GM11168 (cell line): ENCODE measurements around the gene TTL.

Source experiments
- in situ Hi-C: fragments of 300-500 bp; cut with MboI; formaldehyde crosslinking; loops from one replicate; pipeline ENCODE4 v1.12.0; 2022; ENCODE audit warnings: low sequenced_read_pairs; ENCODE audit not compliant: unreplicated experiment

TTL gene

DNA sequence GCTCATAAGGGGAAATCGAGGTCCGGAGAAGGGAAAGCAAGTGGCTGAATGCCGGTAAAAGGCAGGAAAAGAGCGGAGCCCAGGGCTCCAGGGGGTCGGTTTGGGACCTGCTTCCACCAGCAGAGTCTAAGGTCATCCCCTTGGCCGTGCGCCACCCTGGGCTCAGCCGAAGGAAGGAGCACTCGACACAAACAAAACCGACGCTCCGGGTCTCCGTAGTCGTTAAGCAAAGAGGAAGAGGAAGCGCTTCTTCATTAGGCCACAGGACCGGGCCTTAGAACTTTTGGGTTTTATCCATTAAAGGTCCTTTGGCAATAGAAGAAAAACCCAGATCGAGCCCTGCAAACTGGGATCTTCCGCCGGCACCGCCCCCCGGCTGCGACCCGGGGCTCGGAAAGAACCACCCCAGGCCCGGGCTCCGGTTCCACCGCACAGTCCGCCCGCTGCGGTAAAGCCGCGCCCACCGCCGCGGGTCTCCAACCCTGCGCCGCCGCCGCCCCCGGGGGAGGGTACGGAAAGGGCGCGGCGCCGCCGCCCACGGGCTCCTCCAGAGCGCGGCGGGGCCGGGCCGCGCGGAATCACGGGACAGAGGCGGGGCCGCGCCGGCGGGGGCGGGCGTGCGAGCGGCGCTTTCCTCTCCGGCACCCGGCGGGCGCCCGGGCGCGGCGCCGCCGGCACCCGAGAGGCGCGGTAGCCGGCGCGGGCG is at the start of gene TTL:
Gene TTL, plus strand, starts transcription at position 629 of the 706 bp plus-strand sequence. CDS start 189 bp downstream, outside the sequence.
- in situ Hi-C loops = no loop called here

DNA sequence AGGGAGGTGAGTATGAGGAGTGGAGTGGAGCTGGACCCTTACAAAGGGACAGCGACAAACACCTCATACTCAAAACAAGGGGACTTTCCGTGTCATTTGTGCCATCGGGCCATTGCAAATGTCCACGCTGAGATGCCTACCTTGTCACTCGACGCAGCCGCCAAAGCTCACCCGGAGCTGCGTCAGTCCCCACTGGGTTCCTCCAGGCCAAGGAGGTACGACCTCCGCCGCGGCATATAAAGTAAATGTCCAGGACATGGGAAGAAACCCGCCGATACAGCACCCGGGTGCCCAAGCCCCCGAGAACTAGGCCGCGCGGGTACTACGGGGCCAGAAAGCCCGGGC is 49.6 kb upstream of the TTL start:
- in situ Hi-C loops = loop anchor here (10.0 to 25.0 kb wide), 2 partner anchors 178 to 1945 kb away; partner anchors contain the start of gene ZC3H8

DNA sequence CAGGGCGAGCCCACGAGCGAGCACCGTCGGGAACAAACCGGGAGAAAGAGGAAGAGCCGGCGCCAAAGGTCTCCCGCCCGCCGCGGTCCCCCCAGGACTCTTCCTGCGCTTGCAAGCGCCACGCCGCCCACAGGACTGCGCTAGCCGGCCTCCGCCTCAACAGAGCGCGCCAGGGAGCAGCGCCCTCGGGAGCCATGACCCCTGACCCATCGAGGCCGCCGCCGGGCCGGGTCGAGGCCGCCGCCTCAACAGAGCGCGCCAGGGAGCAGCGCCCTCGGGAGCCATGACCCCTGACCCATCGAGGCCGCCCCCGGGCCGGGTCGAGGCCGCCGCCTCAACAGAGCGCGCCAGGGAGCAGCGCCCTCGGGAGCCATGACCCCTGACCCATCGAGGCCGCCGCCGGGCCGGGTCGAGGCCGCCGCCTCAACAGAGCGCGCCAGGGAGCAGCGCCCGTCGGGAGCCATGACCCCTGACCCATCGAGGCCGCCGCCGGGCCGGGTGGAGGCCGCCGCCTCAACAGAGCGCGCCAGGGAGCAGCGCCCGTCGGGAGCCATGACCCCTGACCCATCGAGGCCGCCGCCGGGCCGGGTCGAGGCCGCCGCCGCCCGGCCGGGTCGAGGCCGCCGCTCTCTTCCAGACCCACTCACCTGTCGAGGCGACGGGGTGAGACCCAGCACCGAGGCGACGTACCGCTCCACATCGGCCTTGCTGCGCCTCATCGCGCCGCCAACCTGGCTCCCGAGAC is 49.0 kb upstream of the TTL start:
- in situ Hi-C loops = loop anchor here (10.0 to 25.0 kb wide), 2 partner anchors 178 to 1946 kb away; partner anchors contain the start of gene ZC3H8

DNA sequence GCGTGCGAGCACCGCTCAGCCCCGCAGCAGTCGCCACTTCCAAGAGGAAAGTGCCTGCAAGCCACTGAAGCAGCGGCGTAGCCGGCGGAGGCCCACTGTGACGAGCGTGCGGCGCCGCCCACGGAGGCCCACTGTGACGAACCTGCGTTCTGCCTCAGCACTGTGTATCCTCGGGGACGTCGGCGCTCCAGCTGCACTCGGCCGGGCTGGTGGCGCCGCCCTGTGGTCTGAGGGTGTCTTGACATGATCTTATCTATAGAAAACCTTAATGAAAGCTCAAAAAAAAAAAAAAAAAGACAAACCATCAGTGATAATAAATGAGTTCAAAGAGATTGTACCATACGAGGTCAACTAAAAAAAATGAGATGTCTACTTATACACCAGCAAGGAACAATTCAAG is 48.5 kb upstream of the TTL start, which contains the start of gene RGPD8:
Gene RGPD8, minus strand, starts transcription at position 166 of the 400 bp plus-strand sequence. CDS start 192 bp downstream, outside the sequence.
- in situ Hi-C loops = loop anchor here (10.0 to 25.0 kb wide), 2 partner anchors 179 to 1946 kb away; partner anchors contain the start of gene ZC3H8

DNA sequence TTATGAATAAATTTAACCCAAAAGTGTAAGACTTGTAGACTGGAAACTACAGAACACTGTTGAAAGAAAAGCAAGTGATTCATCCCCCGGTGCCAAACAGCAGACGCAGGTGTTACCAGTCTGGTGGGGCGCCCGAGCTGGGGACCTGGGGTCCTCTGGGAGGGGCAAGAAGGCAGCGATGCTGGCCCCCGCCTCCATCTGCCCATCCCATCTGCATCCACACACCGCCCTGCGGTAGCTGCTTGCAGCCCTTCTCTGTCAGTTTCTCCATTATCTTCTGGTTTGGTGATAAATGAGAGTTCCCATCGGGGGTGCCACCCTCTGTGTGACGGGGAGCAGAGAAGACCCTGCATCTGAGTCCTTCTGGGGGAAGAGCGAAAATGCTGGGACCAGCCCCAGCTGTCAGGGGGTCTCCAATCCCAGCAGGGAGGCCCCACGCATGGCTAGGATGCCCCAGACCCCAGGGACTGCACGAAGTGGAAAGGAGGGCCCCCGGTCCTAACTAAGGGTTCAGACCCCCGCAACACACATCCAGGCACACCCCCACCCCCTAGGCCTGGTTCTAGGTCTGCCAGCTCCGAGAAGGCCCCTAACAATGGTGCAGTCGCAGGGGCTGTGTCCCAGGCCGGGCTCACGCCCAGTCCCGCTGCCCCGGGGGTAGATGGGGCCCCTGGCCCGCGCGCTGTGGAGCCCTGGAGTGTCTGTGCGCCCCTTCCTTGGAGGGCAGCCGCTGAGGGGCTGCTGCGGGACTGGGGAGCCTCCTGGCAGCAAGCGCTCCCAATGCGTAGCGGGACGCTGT is 47.8 kb upstream of the TTL start:
- in situ Hi-C loops = loop anchor here (10.0 to 25.0 kb wide), 2 partner anchors 179 to 1947 kb away; partner anchors contain the start of gene ZC3H8

DNA sequence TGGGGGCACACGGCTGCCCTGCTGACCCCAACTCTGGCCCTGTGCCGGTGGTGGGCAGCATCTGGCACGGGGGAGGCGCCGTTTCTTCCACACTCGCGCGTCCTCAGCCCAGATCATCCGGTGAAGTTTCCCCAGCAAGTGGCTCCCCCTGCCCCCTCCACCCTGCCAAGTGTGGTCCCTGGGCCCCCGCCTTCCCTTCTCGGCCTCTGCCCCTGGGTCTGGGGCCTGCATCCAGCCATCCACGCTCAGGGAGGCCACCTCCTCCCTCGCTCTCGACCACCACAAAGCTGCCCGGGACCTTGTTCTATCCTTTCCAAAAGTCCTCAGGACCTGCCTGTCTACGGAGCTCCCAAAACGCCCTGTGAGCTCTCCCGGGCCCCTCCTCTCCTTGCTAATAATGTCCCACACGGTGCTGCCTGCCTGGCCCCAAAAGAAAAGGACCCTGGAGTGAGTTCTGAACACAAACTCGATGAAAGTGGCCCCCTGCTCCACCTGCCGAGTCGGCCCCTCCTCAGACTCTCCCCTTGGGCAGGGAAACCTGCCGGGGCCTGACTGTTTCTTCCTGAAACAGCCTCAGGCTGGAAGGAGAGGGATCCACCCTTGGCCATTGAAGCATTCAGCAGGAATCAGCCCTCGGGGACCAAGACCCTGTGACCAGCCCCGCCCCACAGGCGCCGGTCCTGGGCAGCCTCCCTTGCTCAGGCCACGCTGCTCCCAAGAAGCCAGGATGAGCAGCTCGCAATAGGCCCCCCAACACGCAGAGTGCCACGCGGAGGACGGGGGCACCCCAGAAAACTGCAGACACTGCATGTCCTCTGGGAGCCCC is 46.9 kb upstream of the TTL start:
- in situ Hi-C loops = loop anchor here (10.0 to 25.0 kb wide), 2 partner anchors 180 to 1948 kb away; partner anchors contain the start of gene ZC3H8

DNA sequence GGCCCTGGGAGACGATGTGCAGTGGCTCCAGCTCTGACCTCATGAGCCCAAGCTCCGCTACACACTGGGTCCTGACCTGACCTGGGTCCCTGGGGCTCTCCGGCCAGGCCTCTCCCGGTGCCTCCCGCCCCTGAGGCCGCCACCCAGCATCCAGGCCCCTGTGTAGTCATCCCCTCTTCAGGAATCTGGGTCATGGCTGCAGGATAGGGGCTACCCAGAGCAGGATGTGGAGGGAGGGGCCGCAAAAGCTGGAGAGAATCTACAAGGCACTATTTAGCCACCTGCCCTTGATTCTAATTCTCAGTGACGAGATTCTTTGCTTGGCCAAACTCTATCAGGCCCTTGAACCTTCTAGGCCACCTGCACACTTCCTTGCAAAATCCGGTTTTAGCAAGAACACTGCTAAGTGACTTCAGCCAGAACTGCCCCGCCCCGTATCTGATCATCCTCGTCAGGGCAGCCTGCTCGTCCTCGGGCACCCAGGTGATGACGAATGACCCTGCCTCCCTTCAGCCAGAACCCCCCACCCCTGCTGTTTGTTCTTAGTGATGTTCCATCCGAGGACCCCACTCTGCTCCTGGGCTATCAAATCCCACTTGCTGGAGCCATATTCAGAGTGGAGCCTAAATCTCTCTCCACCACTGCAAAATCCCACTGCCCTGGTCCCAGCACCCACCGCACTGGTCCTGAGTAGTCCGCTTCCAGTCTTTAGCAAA is 46.1 kb upstream of the TTL start:
- in situ Hi-C loops = loop anchor here (10.0 to 25.0 kb wide), 2 partner anchors 181 to 1949 kb away; partner anchors contain the start of gene ZC3H8

DNA sequence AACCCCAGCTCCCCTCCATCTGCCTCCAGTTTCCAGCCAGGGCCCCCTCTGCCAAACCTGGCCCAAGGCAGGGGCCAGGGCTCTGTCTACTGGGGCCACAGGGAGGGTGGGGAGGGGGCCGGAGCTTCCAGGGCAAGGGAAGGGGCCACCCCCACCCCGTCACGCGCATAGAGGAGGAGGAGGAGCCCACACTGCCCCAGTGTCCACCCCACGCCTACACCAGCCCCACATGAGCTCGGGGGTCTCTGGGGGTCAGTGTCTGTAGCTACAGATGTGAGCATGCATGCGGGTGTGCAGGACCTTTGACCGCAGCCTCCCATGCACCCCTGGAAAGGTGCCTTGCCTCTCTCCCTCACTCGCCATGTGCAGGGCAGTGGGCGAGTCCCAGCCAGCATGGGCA is 45.0 kb upstream of the TTL start:
- in situ Hi-C loops = loop anchor here (10.0 to 25.0 kb wide), 2 partner anchors 182 to 1950 kb away; partner anchors contain the start of gene ZC3H8

DNA sequence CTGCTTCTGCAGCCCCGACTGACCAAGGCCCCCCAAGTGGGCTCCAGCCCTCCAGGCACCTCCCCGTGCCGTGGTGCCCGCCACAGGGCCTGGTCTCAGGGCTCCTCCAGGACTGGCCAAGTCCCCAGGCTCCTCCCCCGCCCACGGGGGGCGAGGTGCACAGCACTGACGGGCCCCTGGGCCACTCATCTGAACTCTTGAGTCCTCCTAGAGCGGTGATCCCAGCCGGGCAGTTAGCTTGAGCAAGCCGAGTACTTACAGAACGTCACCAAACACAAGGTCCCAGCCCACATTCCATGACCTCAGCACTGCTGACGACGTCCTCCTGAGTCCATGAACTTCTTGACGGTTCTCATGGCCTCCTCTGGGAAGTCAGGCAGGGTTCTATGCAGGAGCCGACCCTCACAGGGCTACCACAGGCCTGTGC is 44.5 kb upstream of the TTL start:
- in situ Hi-C loops = loop anchor here (10.0 to 25.0 kb wide), 2 partner anchors 183 to 1950 kb away; partner anchors contain the start of gene ZC3H8

DNA sequence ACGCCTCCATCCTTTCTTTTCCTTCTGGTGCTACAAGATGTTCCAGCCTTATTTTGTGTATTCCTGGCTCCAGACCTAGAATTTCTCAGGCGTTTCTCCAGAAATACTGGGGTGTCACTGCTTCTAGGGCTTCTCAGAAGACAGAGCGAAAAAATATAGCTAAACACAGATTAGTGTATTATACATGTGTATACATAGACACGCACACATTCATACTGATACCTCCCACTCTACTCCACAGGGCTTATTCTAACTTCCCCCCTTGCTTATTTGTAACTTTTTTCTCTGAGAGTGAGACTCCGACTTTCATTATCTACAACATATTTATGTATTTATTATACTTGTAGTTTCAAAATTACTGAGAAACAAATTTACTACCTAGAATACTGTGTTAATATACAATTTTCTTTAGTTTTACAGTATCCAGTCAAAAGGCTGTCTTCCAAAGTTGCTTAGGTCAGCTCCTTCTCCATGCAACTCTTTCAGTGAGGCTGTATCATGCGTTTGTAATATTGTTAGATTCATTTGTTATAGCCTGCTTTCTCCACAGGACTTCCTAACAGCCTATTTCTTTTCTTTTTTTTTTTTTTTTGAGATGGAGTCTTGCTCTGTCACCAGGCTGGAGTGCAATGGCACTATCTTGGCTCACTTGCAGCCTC is 43.2 kb upstream of the TTL start:
- in situ Hi-C loops = loop anchor here (10.0 to 25.0 kb wide), 2 partner anchors 184 to 1951 kb away; partner anchors contain the start of gene ZC3H8

DNA sequence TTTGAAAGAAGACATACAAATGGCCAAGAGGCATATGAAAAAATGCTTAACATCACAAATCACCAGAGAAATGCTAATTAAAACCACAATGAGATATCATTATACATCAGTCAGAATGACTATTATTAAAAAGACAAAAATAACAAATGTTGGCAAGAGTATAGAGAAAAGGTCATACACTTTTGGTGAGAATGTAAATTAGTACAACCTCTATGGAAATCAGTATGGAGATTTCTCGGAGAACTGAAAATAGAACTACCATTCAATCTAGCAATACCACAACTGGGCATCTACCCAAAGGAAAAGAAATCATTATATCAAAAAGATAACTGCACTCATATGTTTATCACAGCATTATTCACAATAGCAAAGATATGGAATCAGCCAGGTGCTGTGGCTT is 37.7 kb upstream of the TTL start:
- in situ Hi-C loops = loop anchor here (25.0 kb wide), 1 partner anchor 1957 kb away; no protein-coding TSS in a partner anchor

DNA sequence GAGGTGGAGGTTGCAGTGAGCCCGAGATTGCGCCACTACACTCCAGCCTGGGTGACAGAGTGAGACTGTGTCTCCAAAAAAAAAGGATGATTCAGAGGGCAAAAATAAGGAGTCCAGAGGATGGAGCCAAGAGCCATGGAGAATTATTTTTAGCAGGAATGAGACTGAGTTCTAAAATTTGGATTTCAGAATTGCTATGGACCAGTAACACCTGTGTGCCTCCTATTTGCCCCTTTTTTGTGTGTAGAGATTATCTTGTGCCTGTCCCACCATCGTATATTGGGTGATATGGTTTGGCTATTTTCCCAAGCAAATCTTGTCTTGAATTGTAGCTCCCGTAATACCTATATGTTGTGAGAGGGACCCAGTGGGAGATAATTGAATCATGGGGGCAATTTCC is 32.1 kb upstream of the TTL start:
- in situ Hi-C loops = loop anchor here (10.0 to 25.0 kb wide), 3 partner anchors 113 to 1963 kb away; no protein-coding TSS in a partner anchor

DNA sequence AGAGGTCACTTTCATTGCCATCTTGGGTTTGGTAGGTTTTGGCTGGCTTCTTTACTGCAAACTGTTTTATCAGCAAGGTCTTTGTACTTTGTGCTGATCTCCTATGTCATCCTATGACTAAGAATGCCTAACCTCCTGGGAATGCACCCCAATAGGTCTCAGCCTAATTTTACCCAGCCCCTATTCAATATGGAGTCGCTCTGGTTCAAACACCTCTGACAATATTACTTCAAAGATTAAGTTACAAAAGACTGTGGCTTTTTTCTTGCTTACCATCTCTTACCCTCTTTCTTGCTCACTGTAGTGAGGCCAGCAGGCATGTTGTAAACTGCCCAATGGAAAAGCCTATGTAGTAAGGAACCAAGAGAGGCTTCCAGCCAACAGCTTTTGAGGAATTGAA is 30.6 kb upstream of the TTL start:
- in situ Hi-C loops = loop anchor here (10.0 to 25.0 kb wide), 2 partner anchors 114 to 487 kb away; no protein-coding TSS in a partner anchor

DNA sequence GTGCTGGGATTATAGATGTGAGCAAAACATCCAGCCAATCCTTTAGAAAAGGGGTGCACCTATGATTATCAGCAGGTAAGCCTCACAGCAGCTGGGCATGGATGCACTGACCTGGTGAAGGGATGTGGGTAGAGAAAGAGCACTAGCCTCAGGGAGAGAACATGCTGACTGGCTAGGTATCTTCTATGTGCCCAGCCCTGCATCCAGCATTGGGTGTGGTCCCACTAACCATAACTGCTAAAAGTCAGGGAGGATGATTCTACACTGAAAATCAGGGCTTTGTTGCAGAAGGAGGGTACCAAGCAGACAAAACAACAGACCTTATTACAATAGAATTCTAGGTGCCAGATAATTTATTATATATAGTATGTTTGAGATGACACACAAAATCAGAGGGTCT is 27.4 kb upstream of the TTL start:
- in situ Hi-C loops = loop anchor here (10.0 to 25.0 kb wide), 2 partner anchors 117 to 490 kb away; no protein-coding TSS in a partner anchor

DNA sequence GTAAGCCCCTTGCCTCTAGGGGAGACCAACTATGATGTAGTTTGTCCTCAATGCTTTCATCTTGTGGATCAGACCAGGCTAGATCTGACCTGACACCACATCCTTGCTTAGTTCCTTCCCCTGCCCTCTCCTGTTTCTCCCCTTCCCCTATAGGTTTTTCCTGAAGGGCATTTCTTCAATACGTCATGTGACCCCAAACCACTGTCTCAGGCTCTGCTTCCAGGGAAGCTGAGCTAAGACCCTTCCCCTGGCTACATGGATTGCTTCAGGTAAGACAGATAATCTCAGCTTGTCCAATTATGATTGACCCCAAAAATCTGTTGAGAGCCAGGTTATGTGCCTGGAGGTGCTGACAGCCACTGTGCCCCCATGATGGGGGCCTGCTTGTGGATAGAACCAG is 22.6 kb upstream of the TTL start:
- in situ Hi-C loops = loop anchor here (10.0 to 25.0 kb wide), 2 partner anchors 122 to 495 kb away; no protein-coding TSS in a partner anchor

DNA sequence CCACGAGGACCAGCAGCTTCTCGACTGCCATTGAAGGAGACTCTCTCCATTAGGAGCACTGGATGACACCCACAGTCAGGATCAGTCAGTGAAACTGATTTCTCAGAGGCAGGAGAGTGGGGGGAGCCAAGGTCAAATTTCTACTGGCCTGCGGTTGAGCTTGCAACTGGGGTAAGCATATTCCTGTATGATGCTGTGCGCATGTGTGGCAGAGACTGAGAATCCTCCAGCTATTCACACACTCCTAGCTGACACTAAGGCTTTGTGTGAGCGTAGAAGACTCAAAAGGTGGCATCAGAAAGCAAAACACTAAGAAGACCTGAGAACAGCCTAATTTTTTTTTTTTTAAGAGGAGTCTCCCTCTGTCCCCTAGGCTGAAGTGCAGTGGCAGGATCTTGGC is 19.8 kb upstream of the TTL start:
- in situ Hi-C loops = loop anchor here (25.0 kb wide), 1 partner anchor 125 kb away; no protein-coding TSS in a partner anchor

DNA sequence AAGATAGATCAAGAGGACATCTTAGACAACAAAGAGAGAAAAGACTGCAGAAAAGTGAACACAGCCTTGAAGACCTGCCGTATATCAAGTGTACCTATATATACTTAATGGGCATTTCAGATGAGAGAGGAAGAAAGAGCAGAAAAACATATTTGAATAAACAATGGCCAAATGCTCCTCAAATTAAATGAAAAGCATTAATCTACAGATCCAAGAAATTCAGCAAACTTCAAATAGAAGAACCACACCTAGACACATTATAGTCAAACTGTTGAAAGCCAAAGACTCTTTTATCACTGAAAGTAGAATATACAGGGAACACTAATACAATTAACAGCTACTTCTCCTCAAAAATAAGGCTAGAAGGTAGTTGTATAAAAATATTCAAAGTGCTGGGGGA is 18.7 kb upstream of the TTL start:
- in situ Hi-C loops = loop anchor here (25.0 kb wide), 1 partner anchor 126 kb away; no protein-coding TSS in a partner anchor
